Adrenal gland (tissue), 5 donors: ENCODE results near the gene KIDINS220.

ENCODE experiments used
- CTCF ChIP-seq, 6 experiments: fragments of 450-650 bp in 4 of 6; fragments of 200-600 bp in 2 of 6; sonication (generic) in 1 of 6; IDR thresholded peaks; 1 replicate in 5 of 6; 2 replicates in 1 of 6; pipeline versions ENCODE4 v1.5.1 to v1.8.0; 2016 to 2021; ENCODE audit warnings: antibody characterized with exemption in 6 of 6, mild to moderate bottlenecking in 2 of 6, moderate library complexity in 1 of 6
- POLR2A ChIP-seq, 2 donors: fragments of 450-650 bp; IDR thresholded peaks; one replicate each; pipeline ENCODE4 v1.6.1; 2017; ENCODE audit warnings: antibody characterized with exemption in 2 of 2, mild to moderate bottlenecking in 2 of 2, moderate library complexity in 1 of 2
- donor health status: DM: no; HTN: no; CAD: no.

- TF ChIP-seq CTCF (IDR thresholded peaks at IDR 0.05) (no peak), POLR2A (IDR thresholded peaks at IDR 0.05) (no peak)
Measured at GRCh38 chr2:8704906-8705305, 132.5 kb downstream of the KIDINS220 start.
